GM18873 (cell line): ENCODE data around the gene TXN2.
"Not testable (repeated sequence)": the region's sequence is repeated elsewhere in the genome, so short reads cannot be mapped to it uniquely, and the experiment has no call there.

Experiments used
- ATAC-seq: cut with Tn5 transposase; IDR thresholded peaks from one replicate; pipeline ENCODE4 v1.9.1; 2021; ENCODE audit warnings: mild to moderate bottlenecking, moderate library complexity, moderate number of reproducible peaks; ENCODE audit not compliant: unreplicated experiment, low FRiP score

The TXN2 gene

DNA sequence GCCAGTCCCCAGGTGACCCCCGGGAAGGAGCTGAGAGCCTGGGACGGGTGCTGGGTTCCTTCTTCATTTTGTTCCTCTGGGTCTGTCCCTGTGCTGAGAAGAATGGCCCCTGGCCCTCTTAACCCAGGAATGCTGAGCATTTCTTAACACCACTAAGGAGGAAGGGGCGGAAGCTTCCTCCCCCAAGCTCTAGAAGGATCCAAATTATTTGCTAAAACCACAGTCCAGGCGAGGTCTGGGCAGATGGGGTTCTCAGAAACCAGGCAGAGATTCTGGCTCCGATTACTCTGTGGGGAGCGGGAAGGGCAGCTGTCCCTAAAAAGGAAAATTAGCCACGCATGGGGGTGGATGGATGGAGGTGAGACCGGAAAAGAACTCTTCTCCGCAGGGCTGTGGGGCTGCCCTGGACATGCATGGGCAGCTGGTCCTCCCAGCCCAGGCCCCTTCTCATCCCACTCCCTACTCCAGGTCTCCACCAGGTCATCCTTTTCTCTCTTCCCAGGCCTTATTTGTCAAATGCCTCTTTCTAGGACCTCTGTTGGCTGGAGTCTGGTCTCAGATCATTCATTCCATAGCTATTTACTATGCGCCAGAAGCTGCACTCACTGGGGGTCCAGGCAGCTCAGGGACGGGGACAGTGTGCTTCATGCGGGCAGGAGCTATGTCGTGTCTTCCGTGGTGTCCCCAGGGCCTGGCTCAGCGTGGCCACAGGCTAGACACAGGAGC is 48.7 kb downstream of the TXN2 start:
- no peak for ATAC-seq

DNA sequence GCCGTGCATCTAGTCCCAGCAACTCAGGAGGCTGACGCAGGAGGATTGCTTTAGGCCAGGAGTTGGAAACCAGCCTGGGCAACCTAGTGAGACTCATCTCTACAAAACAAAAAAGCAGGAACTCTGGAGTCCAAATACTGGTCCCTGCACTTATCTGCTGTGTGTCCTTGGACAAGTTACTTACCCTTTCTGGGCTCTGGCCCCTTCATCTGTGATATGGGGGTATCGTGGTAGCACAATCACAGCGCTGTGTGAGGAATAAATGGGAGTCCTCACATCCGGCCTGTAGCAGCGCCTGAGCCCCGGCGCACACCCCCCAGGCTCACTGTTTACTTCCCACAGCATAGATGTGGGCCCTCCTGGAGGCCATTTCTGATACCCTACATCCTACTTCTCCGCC is 49.5 kb downstream of the TXN2 start:
- ATAC-seq = no peak

- ATAC-seq = no peak
Measured at GRCh38 chr22:36430863-36431262, 50.6 kb downstream of the TXN2 start.

- ATAC-seq = not testable (repeated sequence)
Measured at GRCh38 chr22:36427952-36428351, 53.5 kb downstream of the TXN2 start.

DNA sequence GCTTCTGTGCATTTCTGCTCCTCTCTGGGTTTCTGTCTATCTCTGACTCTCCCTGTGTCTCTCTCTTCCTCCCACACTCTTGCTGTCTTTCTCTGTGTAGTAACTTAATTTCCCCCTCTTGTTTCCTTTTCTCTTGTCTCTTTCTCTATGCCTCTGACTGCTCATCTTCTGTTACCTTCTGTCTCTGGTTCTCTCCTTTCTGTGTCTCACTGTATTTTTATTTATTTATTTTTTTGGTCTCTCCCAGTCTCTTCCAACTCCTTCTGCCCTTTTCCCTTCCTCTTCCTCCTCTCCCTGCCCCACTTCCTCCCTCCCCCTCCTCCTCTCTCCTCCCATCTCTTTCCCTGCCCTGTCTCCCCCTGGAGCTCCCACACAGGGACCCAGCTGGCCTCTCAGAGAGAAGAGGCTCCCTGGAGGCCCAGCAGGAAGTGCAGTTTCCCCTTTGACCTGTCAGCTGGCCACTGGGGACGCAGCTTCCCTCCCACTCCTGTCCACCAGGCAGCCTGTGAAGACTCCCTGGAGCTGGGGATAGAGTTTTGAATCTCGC is 55.4 kb downstream of the TXN2 start:
- no peak for ATAC-seq

DNA sequence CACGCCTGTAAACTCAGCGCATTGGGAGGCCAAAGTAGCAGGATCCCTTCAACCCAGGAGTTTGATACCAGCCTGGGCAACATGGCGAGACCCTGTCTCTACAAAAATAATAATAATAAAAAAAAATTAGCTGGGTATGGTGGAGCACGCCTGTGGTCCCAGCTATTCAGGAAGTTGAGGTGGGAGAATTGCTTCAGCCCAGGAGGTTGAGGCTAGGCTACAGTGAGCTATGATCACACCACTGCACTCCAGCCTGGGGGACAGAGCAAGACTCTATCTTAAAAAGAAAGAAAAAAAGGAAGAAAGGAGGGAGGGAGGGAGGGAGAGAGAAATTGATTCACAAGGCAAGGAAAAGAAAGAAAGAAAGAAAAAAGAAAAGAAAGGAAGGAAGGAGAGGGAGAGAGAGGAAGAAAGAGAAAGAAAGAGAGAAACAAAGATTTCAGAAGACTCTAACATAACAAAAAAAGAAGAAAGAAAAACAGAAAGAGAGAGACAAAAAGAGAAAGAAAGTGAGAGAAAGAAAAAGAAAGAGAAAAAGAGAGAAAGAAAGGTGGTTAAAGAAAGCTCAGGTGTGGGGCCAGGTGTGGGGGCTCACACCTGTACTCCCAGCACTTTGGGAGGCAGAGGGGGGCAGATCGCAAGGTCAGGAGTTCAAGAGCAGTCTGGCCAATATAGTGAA is 56.4 kb downstream of the TXN2 start:
- no peak for ATAC-seq

- not testable (repeated sequence) for ATAC-seq
Measured at GRCh38 chr22:36424466-36424865, 57.0 kb downstream of the TXN2 start.

GRCh38 chr22:36423461-36424404 is 57.7 kb downstream of the TXN2 start:
- ATAC-seq = no peak

- ATAC-seq = no peak
Measured at GRCh38 chr22:36422287-36423014, 59.0 kb downstream of the TXN2 start.

- ATAC-seq = no peak
Measured at GRCh38 chr22:36419912-36420882, 61.2 kb downstream of the TXN2 start.

GRCh38 chr22:36419177-36419911 is 62.1 kb downstream of the TXN2 start:
- no peak for ATAC-seq

GRCh38 chr22:36417281-36417686 is 64.2 kb downstream of the TXN2 start:
- ATAC-seq = no peak
